ENCODE data around the gene NUDT15. TPM values are rescaled to one million over a fixed set of nuclear protein-coding genes. Genes with fewer than 3 reads are reported as not detected.

NUDT15 gene
- total RNA-seq, 4 donors from 2014 or later: 5.0 to 8.0 (median 5.9) TPM

- Histone ChIP-seq H3K9me3 (peaks cover 0 to 3% (median 0%) of the 10 kb centered on the region in 4 donors), H3K27ac (replicated peaks in 1 of 4) (no peak overlapping the region), H3K4me3 (peak overlapping the region; percentile 93 to 98 (median 96)), H3K27me3 (no peaks in the 10 kb centered on the region), H3K36me3 (no peaks in the 10 kb centered on the region), H3K4me1 (peaks cover 19 to 55% (median 54%) of the 10 kb centered on the region in 4 donors)
- WGBS: 82% methylated on average over 9 of the region's 9 CpGs
- intact Hi-C loops (cut with DNase I): loop anchor here (10.0 kb wide), 2 partner anchors 49 to 141 kb away; partner anchors contain the start of gene ITM2B
- no peak for TF ChIP-seq POLR2A (IDR thresholded peaks at IDR 0.05; ENCODE audit: low read depth)
- DNase-seq (ENCODE audit: extremely low spot score): no peak
These were observed 56.1 kb downstream of the NUDT15 start for GRCh38 chr13:48093588-48093987.

- Histone ChIP-seq H3K36me3 (no peaks in the 10 kb centered on the region), H3K4me1 (peaks cover 19 to 50% (median 47%) of the 10 kb centered on the region in 4 donors), H3K4me3 (peak overlapping the region; percentile 93 to 98 (median 96)), H3K27me3 (no peaks in the 10 kb centered on the region), H3K27ac (replicated peaks in 1 of 4) (peak overlapping the region; percentile 84 to 91 (median 89)), H3K9me3 (peaks cover 0 to 3% (median 0%) of the 10 kb centered on the region in 4 donors)
- no peak for TF ChIP-seq EP300 (IDR thresholded peaks at IDR 0.05)
- TF ChIP-seq POLR2AphosphoS5 (IDR thresholded peaks at IDR 0.05): no peak
- TF ChIP-seq POLR2A (IDR thresholded peaks at IDR 0.05; ENCODE audit: low read depth): no peak
- TF ChIP-seq CTCF (IDR thresholded peaks at IDR 0.05): no peak
- WGBS: under 1% methylated on average over 13 of the region's 14 CpGs
- no peak for DNase-seq (ENCODE audit: extremely low spot score)
- intact Hi-C loops (cut with DNase I): loop anchor here (10.0 kb wide), 2 partner anchors 50 to 140 kb away; partner anchors contain the start of gene ITM2B
These were observed 56.9 kb downstream of the NUDT15 start for GRCh38 chr13:48094404-48094780.

- Histone ChIP-seq H3K4me1 (peaks cover 16 to 48% (median 43%) of the 10 kb centered on the region in 4 donors), H3K9me3 (peaks cover 0 to 3% (median 0%) of the 10 kb centered on the region in 4 donors), H3K4me3 (peak within 1 kb of the TSS; percentile 93 to 98 (median 96)), H3K27ac (replicated peaks in 1 of 4) (peak within 1 kb of the TSS; percentile 84 to 91 (median 89)), H3K36me3 (no peaks in the 10 kb centered on the region), H3K27me3 (no peaks in the 10 kb centered on the region)
- DNase-seq (ENCODE audit: extremely low spot score): peak; percentile 98
- TF ChIP-seq POLR2AphosphoS5 (IDR thresholded peaks at IDR 0.05) (peak; percentile 97 to 100), CTCF (IDR thresholded peaks at IDR 0.05) (peak; percentile 98 to 99 (median 99)), POLR2A (IDR thresholded peaks at IDR 0.05; ENCODE audit: low read depth) (peak; percentile 72), EP300 (IDR thresholded peaks at IDR 0.05) (no peak)
- 10% methylated on average over 48 of the region's 54 CpGs for WGBS
- intact Hi-C loops (cut with DNase I): loop anchor here (10.0 kb wide), 2 partner anchors 50 to 140 kb away; partner anchors contain the start of gene ITM2B
These were observed 57.4 kb downstream of the NUDT15 start, which contains the start of gene MED4 for GRCh38 chr13:48094781-48095502. MED4 (minus strand) TSS chr13:48095104; CDS start chr13:48095078, 26 bp downstream.

GRCh38 chr13:48096670-48097069, 59.1 kb downstream of the NUDT15 start:
- no peaks in the 10 kb centered on the region for H3K36me3 ChIP-seq
- H3K4me3 ChIP-seq: no peak overlapping the region
- H3K9me3 ChIP-seq: peaks cover 0 to 3% (median 0%) of the 10 kb centered on the region in 4 donors
- no peak for DNase-seq (ENCODE audit: extremely low spot score)
- peaks cover 6 to 30% (median 29%) of the 10 kb centered on the region in 4 donors for H3K4me1 ChIP-seq
- TF ChIP-seq EP300 (IDR thresholded peaks at IDR 0.05) (no peak), CTCF (IDR thresholded peaks at IDR 0.05) (no peak), POLR2A (IDR thresholded peaks at IDR 0.05; ENCODE audit: low read depth) (no peak), POLR2AphosphoS5 (IDR thresholded peaks at IDR 0.05) (no peak)
- H3K27me3 ChIP-seq: no peaks in the 10 kb centered on the region
- 72% methylated on average over 3 of the region's 3 CpGs for WGBS
- intact Hi-C loops (cut with DNase I): loop anchor here (10.0 kb wide), 2 partner anchors 52 to 138 kb away; partner anchors contain the start of gene ITM2B
- no peak overlapping the region for H3K27ac ChIP-seq (replicated peaks in 1 of 4)

Other genes with a start within 250 kb of the NUDT15 start
- 10 to 100 TPM; 42.1 to 62.7 (median 50.0) TPM for gene SUCLA2, start 36.5 kb upstream of the NUDT15 start, total RNA-seq
- gene MED4, start 57.4 kb downstream of the NUDT15 start, total RNA-seq: 10 to 100 TPM; 32.0 to 42.1 (median 37.1) TPM
- gene ITM2B, start 195.5 kb downstream of the NUDT15 start, total RNA-seq: 100 to 1,000 TPM; 299 to 343 (median 303) TPM

All from esophagus muscularis mucosa (tissue), 4 donors.